Stimulated activated naive B cell treated with anti-CD40 and anti-IgM and Interleukin-4, amounts not matched to agents 10 μg/mL and 1 μg/mL and 100 μg/mL, for 72 hours (primary cell): ENCODE results near the gene APEH.

ENCODE experiments used
- ATAC-seq, 2 donors: fragments of 150-1000 bp; cut with Tn5 transposase; replicated peaks; 2 replicates each; pipeline ENCODE4 v1.10.0; 2021; ENCODE audit warnings: moderate library complexity in 1 of 2
- DNase-seq: peaks from one replicate; pipeline ENCODE4 v3.0.0; 2021
- H3K27ac Mint-ChIP-seq: one replicate; pipeline ENCODE4 v1.8.0; 2022; ENCODE audit warnings: mild to moderate bottlenecking, mixed read lengths
- H3K27me3 Mint-ChIP-seq, 2 donors: one replicate each; pipeline ENCODE4 v1.8.0; 2022; ENCODE audit warnings: mixed read lengths in 2 of 2
- H3K36me3 Mint-ChIP-seq, 2 donors: one replicate each; pipeline ENCODE4 v1.8.0; 2022; ENCODE audit warnings: mixed read lengths in 2 of 2, mild to moderate bottlenecking in 1 of 2
- H3K4me1 Mint-ChIP-seq, 2 donors: one replicate each; pipeline ENCODE4 v1.8.0; 2022; ENCODE audit warnings: mixed read lengths in 2 of 2, mild to moderate bottlenecking in 1 of 2
- H3K4me3 Mint-ChIP-seq, 2 donors: one replicate each; pipeline ENCODE4 v1.8.0; 2022; ENCODE audit warnings: mild to moderate bottlenecking in 2 of 2, mixed read lengths in 2 of 2, moderate library complexity in 1 of 2
- H3K9me3 Mint-ChIP-seq, 2 donors: one replicate each; pipeline ENCODE4 v1.8.0; 2022; ENCODE audit warnings: mixed read lengths in 2 of 2, mild to moderate bottlenecking in 1 of 2

The APEH gene

GRCh38 chr3:49655731-49656285, 18.3 kb upstream of the APEH start:
- H3K4me3 Mint-ChIP-seq: no peak overlapping the region
- DNase-seq (no peak), ATAC-seq (no peak)
- no peaks in the 10 kb centered on the region for H3K36me3 Mint-ChIP-seq
- H3K27me3 Mint-ChIP-seq: peaks cover 6 to 11% of the 10 kb centered on the region in 2 donors
- no peaks in the 10 kb centered on the region for H3K9me3 Mint-ChIP-seq
- H3K27ac Mint-ChIP-seq: no peak overlapping the region
- peaks cover 8 to 10% of the 10 kb centered on the region in 2 donors for H3K4me1 Mint-ChIP-seq

DNA sequence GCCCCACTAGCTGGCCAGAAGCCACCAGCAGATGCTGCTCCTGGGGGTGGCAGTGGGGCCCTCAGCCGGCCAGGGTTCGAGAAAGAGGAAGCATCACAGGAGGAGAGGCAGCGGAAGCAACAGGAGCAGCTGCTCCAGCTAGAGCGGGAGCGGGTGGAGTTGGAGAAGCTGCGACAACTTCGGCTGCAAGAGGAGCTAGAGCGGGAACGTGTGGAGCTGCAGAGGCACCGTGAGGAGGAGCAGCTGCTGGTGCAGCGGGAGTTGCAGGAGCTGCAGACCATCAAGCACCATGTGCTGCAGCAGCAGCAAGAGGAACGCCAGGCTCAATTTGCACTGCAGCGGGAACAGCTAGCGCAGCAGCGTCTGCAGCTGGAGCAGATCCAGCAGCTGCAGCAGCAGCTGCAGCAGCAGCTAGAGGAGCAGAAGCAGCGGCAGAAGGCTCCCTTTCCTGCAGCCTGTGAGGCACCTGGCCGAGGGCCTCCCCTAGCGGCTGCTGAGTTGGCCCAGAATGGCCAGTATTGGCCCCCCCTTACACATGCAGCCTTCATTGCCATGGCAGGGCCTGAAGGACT, 17.5 kb upstream of the APEH start:
- H3K9me3 Mint-ChIP-seq: no peaks in the 10 kb centered on the region
- H3K4me3 Mint-ChIP-seq: no peak overlapping the region
- ATAC-seq (no peak), DNase-seq (no peak)
- no peak overlapping the region for H3K27ac Mint-ChIP-seq
- peaks cover 6 to 11% of the 10 kb centered on the region in 2 donors for H3K27me3 Mint-ChIP-seq
- H3K36me3 Mint-ChIP-seq: no peaks in the 10 kb centered on the region
- peaks cover 8 to 10% of the 10 kb centered on the region in 2 donors for H3K4me1 Mint-ChIP-seq

DNA sequence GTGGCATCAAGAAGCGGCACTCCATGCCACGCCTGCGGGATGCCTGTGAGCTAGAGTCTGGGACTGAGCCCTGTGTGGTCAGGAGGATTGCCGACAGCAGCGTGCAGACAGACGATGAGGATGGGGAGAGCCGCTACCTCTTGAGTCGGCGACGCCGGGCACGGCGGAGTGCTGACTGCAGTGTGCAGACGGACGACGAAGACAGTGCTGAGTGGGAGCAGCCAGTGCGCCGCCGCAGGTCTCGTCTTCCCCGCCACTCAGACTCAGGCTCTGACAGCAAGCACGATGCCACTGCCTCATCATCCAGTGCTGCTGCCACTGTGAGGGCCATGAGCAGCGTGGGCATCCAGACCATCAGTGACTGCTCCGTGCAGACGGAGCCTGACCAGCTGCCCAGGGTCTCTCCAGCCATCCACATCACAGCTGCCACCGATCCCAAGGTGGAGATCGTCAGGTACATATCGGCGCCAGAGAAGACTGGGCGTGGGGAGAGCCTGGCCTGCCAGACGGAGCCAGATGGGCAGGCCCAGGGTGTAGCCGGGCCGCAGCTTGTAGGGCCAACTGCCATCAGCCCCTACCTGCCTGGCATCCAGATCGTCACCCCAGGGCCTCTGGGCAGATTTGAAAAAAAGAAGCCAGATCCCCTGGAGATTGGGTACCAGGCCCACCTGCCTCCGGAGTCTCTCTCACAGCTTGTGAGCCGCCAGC, 16.8 kb upstream of the APEH start:
- no peak overlapping the region for H3K27ac Mint-ChIP-seq
- DNase-seq (no peak), ATAC-seq (no peak)
- peaks cover 6 to 11% of the 10 kb centered on the region in 2 donors for H3K27me3 Mint-ChIP-seq
- H3K4me3 Mint-ChIP-seq: no peak overlapping the region
- peaks cover 8 to 10% of the 10 kb centered on the region in 2 donors for H3K4me1 Mint-ChIP-seq
- H3K9me3 Mint-ChIP-seq: no peaks in the 10 kb centered on the region
- H3K36me3 Mint-ChIP-seq: no peaks in the 10 kb centered on the region

DNA sequence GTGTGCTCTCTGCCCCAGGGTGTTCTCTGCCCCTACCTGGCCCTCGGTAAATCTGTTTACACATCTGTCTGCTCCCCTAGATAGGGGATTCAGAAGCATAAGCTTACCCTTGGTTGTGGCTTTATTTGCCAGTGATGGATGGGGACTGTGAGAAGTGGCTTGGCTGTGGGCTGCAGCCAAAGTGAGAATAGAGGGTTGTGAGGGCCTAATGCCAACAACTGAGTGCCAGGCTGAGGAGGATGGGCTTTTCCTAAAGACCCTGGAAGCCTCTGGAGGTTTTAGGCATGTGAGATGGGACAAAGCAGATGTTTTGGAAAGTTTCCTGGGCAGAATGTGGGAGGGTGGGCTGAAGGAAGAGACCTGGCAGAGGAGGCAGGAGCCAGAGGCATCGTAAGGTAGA, 15.4 kb upstream of the APEH start:
- Mint-ChIP-seq H3K27ac (no peak overlapping the region), H3K9me3 (no peaks in the 10 kb centered on the region), H3K36me3 (no peaks in the 10 kb centered on the region), H3K4me3 (no peak overlapping the region), H3K27me3 (peaks cover 6 to 11% of the 10 kb centered on the region in 2 donors), H3K4me1 (peaks cover 8 to 10% of the 10 kb centered on the region in 2 donors)
- DNase-seq (no peak), ATAC-seq (no peak)

- Mint-ChIP-seq H3K4me3 (no peak overlapping the region), H3K9me3 (no peaks in the 10 kb centered on the region), H3K4me1 (peaks cover 3 to 7% of the 10 kb centered on the region in 2 donors), H3K27me3 (peaks cover 6 to 11% of the 10 kb centered on the region in 2 donors), H3K27ac (no peak overlapping the region), H3K36me3 (no peaks in the 10 kb centered on the region)
- DNase-seq (no peak), ATAC-seq (peak in 1 of 2 donors; percentile 22)
Observed at GRCh38 chr3:49659756-49660155, 14.4 kb upstream of the APEH start.

- H3K27ac Mint-ChIP-seq: no peak overlapping the region
- no peak for DNase-seq
- H3K4me3 Mint-ChIP-seq: no peak overlapping the region
- ATAC-seq: no peak
- no peaks in the 10 kb centered on the region for H3K4me1 Mint-ChIP-seq
- H3K27me3 Mint-ChIP-seq: peaks cover 10 to 11% of the 10 kb centered on the region in 2 donors
- no peaks in the 10 kb centered on the region for H3K9me3 Mint-ChIP-seq
- H3K36me3 Mint-ChIP-seq: no peaks in the 10 kb centered on the region
Observed at GRCh38 chr3:49661281-49661680, 12.9 kb upstream of the APEH start.

DNA sequence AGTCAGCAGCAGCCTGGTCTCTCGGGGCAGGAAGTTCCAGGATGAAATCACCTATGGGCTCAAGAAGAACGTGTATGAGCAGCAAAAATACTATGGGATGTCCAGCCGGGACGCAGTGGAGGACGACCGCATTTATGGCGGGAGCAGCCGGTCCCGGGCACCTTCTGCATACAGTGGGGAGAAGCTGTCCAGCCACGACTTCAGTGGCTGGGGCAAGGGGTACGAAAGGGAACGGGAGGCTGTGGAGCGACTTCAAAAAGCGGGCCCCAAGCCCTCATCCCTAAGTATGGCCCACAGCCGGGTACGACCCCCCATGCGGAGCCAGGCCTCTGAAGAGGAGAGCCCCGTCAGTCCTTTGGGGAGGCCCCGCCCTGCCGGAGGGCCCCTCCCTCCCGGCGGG, 12.1 kb upstream of the APEH start:
- Mint-ChIP-seq H3K36me3 (no peaks in the 10 kb centered on the region), H3K4me3 (no peak overlapping the region), H3K27me3 (peaks cover 6 to 9% of the 10 kb centered on the region in 2 donors)

GRCh38 chr3:49662720-49663413, 11.3 kb upstream of the APEH start:
- Mint-ChIP-seq H3K4me3 (no peak overlapping the region), H3K27me3 (peaks cover 4 to 13% of the 10 kb centered on the region in 2 donors), H3K27ac (no peak overlapping the region), H3K4me1 (no peaks in the 10 kb centered on the region), H3K36me3 (no peaks in the 10 kb centered on the region), H3K9me3 (no peaks in the 10 kb centered on the region)
- DNase-seq (no peak), ATAC-seq (no peak)

More for the DNA sequence above, 12.1 kb upstream of the APEH start:
- Mint-ChIP-seq H3K27ac (no peak overlapping the region), H3K9me3 (no peaks in the 10 kb centered on the region), H3K4me1 (no peaks in the 10 kb centered on the region)
- ATAC-seq: no peak
- no peak for DNase-seq

DNA sequence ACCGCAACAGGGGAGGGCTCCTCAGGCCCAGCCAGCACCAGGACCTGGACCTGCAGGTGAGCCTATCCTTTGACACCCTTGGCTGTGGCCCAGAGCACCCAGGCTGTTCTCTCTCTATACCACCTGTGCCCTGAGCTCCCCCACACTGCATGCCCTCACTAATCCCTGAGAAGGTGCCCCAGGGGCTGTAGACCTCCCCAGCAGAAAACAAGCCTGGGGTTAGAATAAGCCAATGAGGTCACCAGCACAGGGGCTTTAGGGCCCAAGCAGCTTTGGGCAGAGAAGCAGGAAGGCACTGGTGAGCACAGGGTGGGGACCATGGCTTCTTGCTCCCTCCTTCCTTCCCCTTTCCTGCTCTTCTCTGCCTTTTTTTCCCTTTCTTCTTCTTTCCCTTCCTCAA, 10.3 kb upstream of the APEH start:
- H3K27me3 Mint-ChIP-seq: peaks cover 10 to 13% of the 10 kb centered on the region in 2 donors

GRCh38 chr3:49664300-49664699, 9.9 kb upstream of the APEH start:
- Mint-ChIP-seq H3K4me1 (no peaks in the 10 kb centered on the region), H3K36me3 (no peaks in the 10 kb centered on the region), H3K27me3 (peaks cover 10 to 13% of the 10 kb centered on the region in 2 donors), H3K4me3 (no peak overlapping the region), H3K27ac (no peak overlapping the region), H3K9me3 (no peaks in the 10 kb centered on the region)
- ATAC-seq (no peak), DNase-seq (no peak)

More for the DNA sequence above, 10.3 kb upstream of the APEH start:
- DNase-seq (no peak), ATAC-seq (no peak)
- Mint-ChIP-seq H3K36me3 (no peaks in the 10 kb centered on the region), H3K4me3 (no peak overlapping the region), H3K4me1 (no peaks in the 10 kb centered on the region), H3K27ac (no peak overlapping the region), H3K9me3 (no peaks in the 10 kb centered on the region)

- no peak for ATAC-seq
- Mint-ChIP-seq H3K27ac (no peak overlapping the region), H3K27me3 (peaks cover 10 to 13% of the 10 kb centered on the region in 2 donors)
Observed at GRCh38 chr3:49665822-49666519, 8.2 kb upstream of the APEH start.

GRCh38 chr3:49666592-49666991, 7.6 kb upstream of the APEH start:
- Mint-ChIP-seq H3K4me1 (peaks cover 0 to 3% of the 10 kb centered on the region in 2 donors), H3K27ac (no peak overlapping the region), H3K4me3 (no peak overlapping the region), H3K36me3 (peaks cover 0 to 3% of the 10 kb centered on the region in 2 donors), H3K9me3 (no peaks in the 10 kb centered on the region), H3K27me3 (peaks cover 10 to 13% of the 10 kb centered on the region in 2 donors)
- ATAC-seq: no peak
- no peak for DNase-seq

More at GRCh38 chr3:49665822-49666519, 8.2 kb upstream of the APEH start:
- H3K9me3 Mint-ChIP-seq: no peaks in the 10 kb centered on the region
- peaks cover 0 to 1% of the 10 kb centered on the region in 2 donors for H3K4me1 Mint-ChIP-seq
- no peak for DNase-seq
- no peak overlapping the region for H3K4me3 Mint-ChIP-seq
- H3K36me3 Mint-ChIP-seq: no peaks in the 10 kb centered on the region

- H3K9me3 Mint-ChIP-seq: no peaks in the 10 kb centered on the region
Observed at GRCh38 chr3:49667701-49668413, 6.3 kb upstream of the APEH start.

More at GRCh38 chr3:49667701-49668413, 6.3 kb upstream of the APEH start:
- H3K4me3 Mint-ChIP-seq: no peak overlapping the region
- ATAC-seq (no peak), DNase-seq (no peak)
- H3K4me1 Mint-ChIP-seq: peaks cover 7% of the 10 kb centered on the region in 2 donors
- H3K27ac Mint-ChIP-seq: no peak overlapping the region
- peaks cover 0 to 3% of the 10 kb centered on the region in 2 donors for H3K36me3 Mint-ChIP-seq
- H3K27me3 Mint-ChIP-seq: peaks cover 10 to 13% of the 10 kb centered on the region in 2 donors
